Heart left ventricle (tissue), 13 donors: ENCODE measurements around the gene ING5.

ENCODE experiments used
- CTCF ChIP-seq, 12 donors: fragments of 200-600 bp; sonication (generic) in 4 of 12; IDR thresholded peaks; one replicate each; pipeline versions ENCODE4 v1.5.0 to v1.8.0; 2018 to 2022; ENCODE audit warnings: antibody characterized with exemption in 12 of 12, mild to moderate bottlenecking in 5 of 12
- POLR2A ChIP-seq, 2 donors: fragments of 450-650 bp; IDR thresholded peaks; one replicate each; pipeline ENCODE4 v1.6.1; 2017; ENCODE audit warnings: antibody characterized with exemption in 2 of 2, mild to moderate bottlenecking in 2 of 2, moderate library complexity in 2 of 2
- donor health status: ischemic (EF 13 %, LVEDD 7.1; RV severe dilation, severe dysfunction).
- donor health status: DM: no; HTN: yes; CAD: no.
- donor health status: DM: no; HTN: no; CAD: no.
- donor health status: ischemic (EF 25% LVEDD 6.9; RV normal size, moderate dysfunction).
- donor health status: ischemic (EF 25% LVEDD 5.7; RV mildly dilated, moderate dysfunction).
- donor health status: ischemic (EF 35%, LVEDD 5.7; RV mildly dilated, moderate dysfunction).
- donor health status: nonischemic (EF 11% LVEDD 7.7; RV severe dilation, severe dysfunction).
- donor health status: DM: yes; HTN: yes; CAD: no.
- donor health status: PGD.
- donor health status: ischemic (EF 29% LVEDD 5.4; RV normal size, mild dysfunction).
- donor health status: nonischemic (EF 23%, LVEDD 6.1; RV moderate dilation, normal function).

- TF ChIP-seq CTCF (IDR thresholded peaks at IDR 0.05) (no peak), POLR2A (IDR thresholded peaks at IDR 0.05) (no peak)
Observed at GRCh38 chr2:241676665-241677064, 25.2 kb upstream of the ING5 start.
